Aorta (tissue), 5 donors: ENCODE data around the gene EVPL. TPM values are rescaled to one million over a fixed set of nuclear protein-coding genes. Genes with fewer than 3 reads are reported as not detected.
A peak's percentile ranks its signal among the peaks of the same experiment; 100 is the strongest.

ENCODE experiments used
- ATAC-seq: fragments of 200-7000 bp; cut with Tn5 transposase; one replicate; pipeline ENCODE4 v1.9.1; 2022; ENCODE audit warnings: moderate library complexity; ENCODE audit not compliant: low FRiP score
- DNase-seq, 2 donors: peaks; one replicate each; pipeline ENCODE4 v3.0.0-alpha.2; 2020
- H3K27ac ChIP-seq, 2 donors: one replicate each; pipeline ENCODE4 v1.5.1; 2013; ENCODE audit warnings: low read length in 2 of 2, mild to moderate bottlenecking in 2 of 2, moderate library complexity in 2 of 2, control low read depth in 1 of 2, inconsistent platforms in 1 of 2, low read depth in 1 of 2
- H3K27me3 ChIP-seq, 2 donors: one replicate each; pipeline ENCODE4 v1.6.1; 2013; ENCODE audit warnings: control low read depth in 1 of 2, low read length in 1 of 2, mild to moderate bottlenecking in 1 of 2, moderate library complexity in 1 of 2; ENCODE audit not compliant: insufficient read depth in 2 of 2, control insufficient read depth in 1 of 2
- H3K36me3 ChIP-seq, 2 donors: one replicate each; pipeline ENCODE4 v1.6.1; 2013; ENCODE audit warnings: control low read depth in 1 of 2, low read length in 1 of 2, mild to moderate bottlenecking in 1 of 2; ENCODE audit not compliant: insufficient read depth in 2 of 2, control insufficient read depth in 1 of 2
- H3K4me1 ChIP-seq, 2 donors: one replicate each; pipeline ENCODE4 v1.6.1; 2013; ENCODE audit warnings: low read length in 2 of 2, control low read depth in 1 of 2, mild to moderate bottlenecking in 1 of 2, moderate library complexity in 1 of 2; ENCODE audit not compliant: insufficient read depth in 2 of 2, control insufficient read depth in 1 of 2
- H3K4me3 ChIP-seq, 2 donors: one replicate each; pipeline ENCODE4 v1.5.1; 2013; ENCODE audit warnings: low read length in 2 of 2, control low read depth in 1 of 2, mild to moderate bottlenecking in 1 of 2
- H3K9me3 ChIP-seq: one replicate; pipeline ENCODE4 v1.6.1; 2013; ENCODE audit warnings: mild to moderate bottlenecking, low read length; ENCODE audit not compliant: control insufficient read depth
- WGBS, 2 donors: extraction: QIAGEN DNeasy Blood & Tissue Kit; methylation state at CpG; one replicate each; pipeline ENCODE4 v1.1.7; 2013; 5-methylcytosine and 5-hydroxymethylcytosine counted together
- intact Hi-C, 2 donors: fragments of 100-400 bp; cut with DNase I; formaldehyde crosslinking; loops; one replicate each; pipeline versions ENCODE4 v1.14.2 to v1.15.0; 2022
- polyA plus RNA-seq, 2 donors: library from polyadenylated mRNA; stranded (reverse); fragments of 200-250 nt; gene quantifications; one replicate each; pipeline ENCODE4 v1.2.3, GENCODE V29; 2013
- total RNA-seq, 2 donors: library from RNA; stranded (reverse); fragmentation: NEBNext Ultra II Directional; extraction: Animal tissue kit (Norgen Biotek cat#: 25700); gene quantifications; one replicate each; pipeline ENCODE4 v1.2.1, GENCODE V29; 2021
- donor health status: healthy with polysubstance abuse.
- donor health status: Bipolar disorder and iron deficiency.
- donor health status: DM: no; HTN: no; CAD: no.
- donor health status: DM: no; HTN: no; CAD: no.
- donor health status: DM: yes; HTN: yes; CAD: no.

EVPL gene
- total and polyA plus RNA-seq, 4 donors = 0.10 to 12.5 (median 0.19) TPM

DNA sequence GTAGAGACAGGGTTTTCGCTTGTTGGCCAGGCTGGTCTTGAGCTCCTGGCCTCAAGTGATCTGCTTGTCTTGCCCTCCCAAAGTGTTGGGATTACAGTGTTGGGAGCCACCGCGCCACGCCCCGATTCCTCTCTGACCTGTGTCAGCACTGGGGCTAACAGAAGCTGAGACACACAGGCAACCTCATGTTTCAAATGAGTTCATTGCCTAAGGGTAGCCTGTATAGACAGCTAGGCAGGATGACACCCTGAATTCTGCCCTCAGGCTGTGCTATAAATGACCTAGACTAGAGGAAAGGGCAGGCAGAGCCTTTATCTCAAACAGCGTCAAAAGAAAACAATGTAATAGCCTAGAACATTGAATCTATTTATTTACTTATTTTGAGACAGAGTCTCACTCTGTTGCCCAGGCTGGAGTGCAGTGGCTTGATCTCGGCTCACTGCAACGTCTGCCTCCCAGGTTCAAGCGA lies 28.7 kb downstream of the EVPL start:
- Histone ChIP-seq H3K9me3 (no peaks in the 10 kb centered on the region), H3K27ac (no peak overlapping the region), H3K36me3 (peaks cover 0 to 1% of the 10 kb centered on the region in 2 donors), H3K4me3 (no peak overlapping the region), H3K27me3 (no peaks in the 10 kb centered on the region), H3K4me1 (no peaks in the 10 kb centered on the region)
- ATAC-seq (no peak), DNase-seq (peak in 1 of 2 donors; percentile 12)
- 90 to 91% methylated on average over 9 of the region's 9 CpGs for WGBS, 2 donors
- intact Hi-C loops = no loop called here

DNA sequence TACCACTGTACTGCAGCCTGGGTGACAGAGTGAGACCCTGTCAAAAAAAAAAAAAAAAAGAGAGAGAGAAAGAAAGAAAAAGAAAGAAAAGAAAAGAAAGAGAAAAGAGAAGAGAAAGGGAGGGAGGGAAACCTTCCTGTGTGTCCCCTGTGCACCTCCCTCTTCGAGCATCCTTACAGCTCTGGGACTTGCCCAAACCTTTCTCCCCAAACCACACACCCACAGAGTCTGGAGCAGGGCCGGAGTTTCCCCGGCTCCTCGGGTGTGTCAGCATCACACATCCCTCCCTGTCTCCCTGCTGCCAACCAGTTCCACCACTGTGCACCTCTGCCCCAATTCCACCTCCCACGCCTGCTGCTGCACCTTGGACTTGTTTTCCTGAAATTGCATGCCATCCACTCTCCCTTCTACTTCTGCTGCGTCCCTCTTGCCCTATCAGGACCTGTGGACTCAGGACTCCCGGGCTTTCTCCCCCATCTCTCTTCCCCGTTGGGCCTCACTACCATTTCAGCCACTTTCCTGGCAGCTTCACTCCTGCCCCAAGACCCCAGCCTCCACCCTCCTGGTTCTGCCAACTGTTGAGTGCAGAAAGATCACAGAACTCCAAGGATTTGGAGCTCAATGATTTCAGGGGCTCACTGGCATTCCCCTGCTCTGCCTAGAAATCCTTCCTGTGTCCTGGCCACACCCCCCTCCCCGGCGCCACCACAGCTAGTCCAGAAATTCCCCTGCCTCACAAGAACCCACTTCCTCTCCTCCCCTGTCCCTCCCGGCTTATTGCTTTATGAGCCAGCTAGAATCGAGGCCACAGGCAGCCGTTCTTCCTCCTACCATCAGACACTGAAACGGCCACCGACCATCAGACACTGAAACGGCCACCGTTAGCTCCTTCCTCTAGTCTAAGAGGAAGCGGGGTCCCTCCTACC lies 30.2 kb downstream of the EVPL start:
- no peaks in the 10 kb centered on the region for H3K9me3 ChIP-seq
- ATAC-seq (no peak), DNase-seq (peak; percentile 71 to 75)
- H3K4me1 ChIP-seq = no peaks in the 10 kb centered on the region
- intact Hi-C loops = no loop called here
- 62 to 66% methylated on average over 18 of the region's 18 CpGs for WGBS, 2 donors
- no peak overlapping the region for H3K27ac ChIP-seq
- no peaks in the 10 kb centered on the region for H3K27me3 ChIP-seq
- no peak overlapping the region for H3K4me3 ChIP-seq
- no peaks in the 10 kb centered on the region for H3K36me3 ChIP-seq

DNA sequence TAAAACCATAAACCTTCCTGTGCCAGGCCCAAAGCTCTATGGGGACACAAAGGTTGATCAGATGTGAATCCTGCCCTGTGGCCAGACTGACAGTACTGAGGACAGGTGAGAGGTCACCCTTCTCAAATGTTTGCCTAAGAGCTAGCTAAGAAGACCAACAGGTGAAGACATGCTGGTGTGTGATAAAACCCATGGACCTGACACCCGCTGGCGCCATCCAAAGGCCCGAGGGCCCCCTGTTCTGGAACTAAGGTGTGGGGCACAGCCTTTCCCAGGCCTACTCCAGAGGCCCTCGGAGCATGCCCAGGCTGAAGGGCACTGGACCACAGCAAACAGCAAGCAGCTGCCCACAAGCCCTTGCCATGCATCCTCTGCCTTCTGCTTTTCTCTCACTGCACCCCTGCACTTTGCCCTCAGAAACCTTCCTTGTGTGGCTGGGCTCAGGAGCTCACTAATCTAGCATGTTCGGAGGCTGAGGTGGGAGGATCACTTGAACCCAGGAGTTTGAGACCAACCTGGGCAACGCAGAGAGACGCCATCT lies 31.7 kb downstream of the EVPL start:
- H3K4me1 ChIP-seq = no peaks in the 10 kb centered on the region
- H3K36me3 ChIP-seq = no peaks in the 10 kb centered on the region
- 95% methylated on average over 7 of the region's 7 CpGs for WGBS, 2 donors
- no peak overlapping the region for H3K27ac ChIP-seq
- DNase-seq (peak; percentile 26 to 56), ATAC-seq (no peak)
- H3K9me3 ChIP-seq = no peaks in the 10 kb centered on the region
- intact Hi-C loops = no loop called here
- H3K27me3 ChIP-seq = no peaks in the 10 kb centered on the region
- H3K4me3 ChIP-seq = no peak overlapping the region

DNA sequence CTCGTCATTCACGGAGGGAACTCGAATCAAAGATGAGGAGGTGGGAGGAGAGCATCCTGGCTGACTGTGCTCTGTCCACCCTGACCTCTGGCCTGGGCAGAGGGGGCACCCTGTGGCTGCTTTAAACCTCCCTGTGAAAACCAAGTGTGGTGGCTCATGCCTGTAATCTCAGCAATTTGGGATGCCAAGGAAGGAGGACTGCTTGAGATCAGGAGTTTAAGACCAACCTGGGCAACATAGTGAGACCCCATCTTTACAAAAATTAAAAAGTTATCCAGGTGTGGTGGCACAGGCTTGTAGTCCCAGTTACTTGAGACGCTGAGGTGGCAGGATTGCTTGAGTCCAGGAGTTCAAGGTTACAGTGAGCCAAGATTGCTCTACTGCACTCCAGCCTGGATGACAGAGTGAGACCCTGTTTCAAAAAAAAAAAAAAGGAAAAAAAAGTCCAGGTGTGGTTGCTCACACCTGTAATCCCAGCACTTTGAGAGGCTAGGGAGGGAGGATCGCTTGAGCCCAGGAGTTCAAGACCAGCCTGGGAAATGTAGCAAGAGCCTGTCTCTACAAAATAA lies 32.2 kb downstream of the EVPL start:
- WGBS, 2 donors = 92% methylated on average over 5 of the region's 5 CpGs
- peak in 1 of 2 donors; percentile 15 for DNase-seq

DNA sequence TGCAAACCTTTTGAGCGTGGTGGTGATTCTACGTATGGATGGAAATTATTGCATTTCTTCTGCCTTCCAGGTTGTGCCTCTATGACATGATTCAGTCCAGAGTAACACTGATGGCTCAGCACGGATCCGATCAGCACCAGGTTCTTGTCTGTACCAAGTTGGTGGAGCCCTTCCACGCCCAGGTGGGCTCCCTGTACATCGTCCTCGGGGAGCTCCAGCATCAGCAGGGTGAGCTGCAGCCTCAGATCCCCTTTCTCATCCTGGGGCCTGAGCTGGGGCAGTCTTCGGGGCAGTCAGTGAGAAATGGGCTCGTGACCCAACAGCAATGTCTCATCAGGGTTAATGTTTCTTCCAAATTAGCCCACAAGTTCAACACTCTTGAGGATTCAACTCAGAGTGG lies 35.7 kb downstream of the EVPL start:
- peak in 1 of 2 donors; percentile 9 for DNase-seq
- no peaks in the 10 kb centered on the region for H3K36me3 ChIP-seq
- intact Hi-C loops = no loop called here
- no peak for ATAC-seq
- no peak overlapping the region for H3K4me3 ChIP-seq
- H3K4me1 ChIP-seq = no peaks in the 10 kb centered on the region
- WGBS, 2 donors = 95 to 98% methylated on average over 9 of the region's 9 CpGs
- no peaks in the 10 kb centered on the region for H3K9me3 ChIP-seq
- no peak overlapping the region for H3K27ac ChIP-seq
- no peaks in the 10 kb centered on the region for H3K27me3 ChIP-seq

More for the DNA sequence above, 32.2 kb downstream of the EVPL start:
- Histone ChIP-seq H3K4me3 (no peak overlapping the region), H3K27ac (no peak overlapping the region), H3K9me3 (no peaks in the 10 kb centered on the region), H3K36me3 (no peaks in the 10 kb centered on the region), H3K27me3 (no peaks in the 10 kb centered on the region), H3K4me1 (no peaks in the 10 kb centered on the region)
- intact Hi-C loops = no loop called here
- no peak for ATAC-seq

DNA sequence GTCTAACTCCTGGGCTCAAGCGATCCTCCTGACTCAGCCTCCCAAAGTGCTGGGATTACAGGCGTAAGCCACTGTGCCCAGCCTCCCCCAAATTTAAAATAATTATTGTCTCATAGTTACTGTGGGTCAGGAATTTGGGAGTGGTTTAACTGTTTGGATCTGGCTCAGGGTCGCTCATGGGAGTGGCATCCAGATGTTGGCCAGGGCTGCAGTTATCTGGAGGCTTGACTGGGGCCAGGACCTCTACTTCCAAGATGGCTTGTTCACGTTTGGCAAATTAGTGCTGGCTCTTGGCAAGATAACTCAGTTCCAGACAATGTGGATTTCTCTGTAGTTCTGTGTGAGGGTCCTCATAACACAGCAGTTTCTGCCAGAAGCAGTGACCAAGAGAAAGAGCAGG lies 40.1 kb downstream of the EVPL start:
- intact Hi-C loops = no loop called here
- Histone ChIP-seq H3K4me3 (no peak overlapping the region), H3K4me1 (no peaks in the 10 kb centered on the region), H3K27me3 (no peaks in the 10 kb centered on the region), H3K36me3 (no peaks in the 10 kb centered on the region), H3K9me3 (no peaks in the 10 kb centered on the region), H3K27ac (no peak overlapping the region)
- WGBS, 2 donors = 76% methylated on average over 4 of the region's 4 CpGs
- no peak for ATAC-seq
- peak in 1 of 2 donors; percentile 11 for DNase-seq

DNA sequence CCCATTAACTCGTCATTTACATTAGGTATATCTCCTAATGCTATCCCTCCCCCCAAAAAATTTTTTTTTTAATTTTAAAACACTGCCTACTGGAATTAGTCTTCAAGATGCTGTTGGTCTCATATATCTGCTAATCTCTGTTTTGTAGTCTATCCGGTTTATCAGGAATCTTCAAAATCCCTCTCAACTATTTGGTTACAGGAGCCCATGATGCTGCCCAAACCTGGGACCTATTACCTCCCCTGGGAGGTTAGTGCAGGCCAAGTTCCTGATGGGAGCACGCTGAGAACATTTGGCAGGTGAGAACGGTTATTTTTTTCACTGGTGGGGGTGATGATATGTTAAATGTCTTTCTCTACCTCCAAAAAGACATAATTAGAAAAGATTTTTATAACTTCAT lies 41.1 kb downstream of the EVPL start:
- no peak for ATAC-seq
- Histone ChIP-seq H3K4me3 (no peak overlapping the region), H3K27me3 (no peaks in the 10 kb centered on the region), H3K36me3 (no peaks in the 10 kb centered on the region), H3K9me3 (no peaks in the 10 kb centered on the region), H3K4me1 (no peaks in the 10 kb centered on the region), H3K27ac (no peak overlapping the region)
- peak in 1 of 2 donors; percentile 2 for DNase-seq
- intact Hi-C loops = no loop called here
- 91 to 94% methylated on average over 4 of the region's 4 CpGs for WGBS, 2 donors

DNA sequence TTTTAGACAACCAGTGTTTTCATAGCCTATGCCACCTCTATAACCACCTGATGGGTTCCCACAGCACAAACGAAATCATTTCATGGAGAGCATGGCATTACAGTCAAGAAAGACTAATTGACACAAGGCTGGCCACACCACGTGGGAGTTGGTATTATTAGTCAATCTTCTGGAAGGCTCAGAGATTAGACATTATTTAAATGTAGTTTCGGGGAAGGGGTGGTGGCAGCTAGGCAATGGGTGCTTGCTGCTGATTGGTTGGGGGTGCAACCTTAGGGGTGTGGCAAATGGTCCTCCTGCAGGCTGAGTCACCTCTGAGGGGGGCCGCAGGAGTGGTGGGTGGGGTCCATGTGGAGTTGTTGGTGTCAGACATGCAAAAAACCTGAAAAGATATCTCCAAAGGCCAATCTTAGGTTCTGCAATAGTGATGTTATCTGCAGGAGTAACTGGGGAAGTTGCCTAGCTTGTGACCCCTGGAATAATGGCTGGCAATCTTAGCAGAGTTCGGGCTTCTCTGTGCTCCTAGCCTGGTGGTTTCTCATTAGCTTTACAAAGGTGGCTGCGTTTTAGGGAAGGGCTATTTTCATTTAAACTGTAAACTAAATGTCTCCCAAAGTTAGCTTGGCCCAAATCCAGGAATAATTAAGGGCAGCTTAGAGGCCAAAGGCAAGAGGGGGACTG lies 43.5 kb downstream of the EVPL start:
- Histone ChIP-seq H3K4me1 (no peaks in the 10 kb centered on the region), H3K4me3 (no peak overlapping the region), H3K36me3 (no peaks in the 10 kb centered on the region), H3K27ac (no peak overlapping the region), H3K9me3 (no peaks in the 10 kb centered on the region), H3K27me3 (no peaks in the 10 kb centered on the region)
- 57 to 70% methylated on average over 6 of the region's 6 CpGs for WGBS, 2 donors
- ATAC-seq (no peak), DNase-seq (peak in 1 of 2 donors; percentile 62)
- intact Hi-C loops = no loop called here
